Measurements from ENCODE around the gene S100A16.

GRCh38 chr1:153557877-153558276 lies 55.1 kb downstream of the S100A16 start:
- TF ChIP-seq, protein P1, sequence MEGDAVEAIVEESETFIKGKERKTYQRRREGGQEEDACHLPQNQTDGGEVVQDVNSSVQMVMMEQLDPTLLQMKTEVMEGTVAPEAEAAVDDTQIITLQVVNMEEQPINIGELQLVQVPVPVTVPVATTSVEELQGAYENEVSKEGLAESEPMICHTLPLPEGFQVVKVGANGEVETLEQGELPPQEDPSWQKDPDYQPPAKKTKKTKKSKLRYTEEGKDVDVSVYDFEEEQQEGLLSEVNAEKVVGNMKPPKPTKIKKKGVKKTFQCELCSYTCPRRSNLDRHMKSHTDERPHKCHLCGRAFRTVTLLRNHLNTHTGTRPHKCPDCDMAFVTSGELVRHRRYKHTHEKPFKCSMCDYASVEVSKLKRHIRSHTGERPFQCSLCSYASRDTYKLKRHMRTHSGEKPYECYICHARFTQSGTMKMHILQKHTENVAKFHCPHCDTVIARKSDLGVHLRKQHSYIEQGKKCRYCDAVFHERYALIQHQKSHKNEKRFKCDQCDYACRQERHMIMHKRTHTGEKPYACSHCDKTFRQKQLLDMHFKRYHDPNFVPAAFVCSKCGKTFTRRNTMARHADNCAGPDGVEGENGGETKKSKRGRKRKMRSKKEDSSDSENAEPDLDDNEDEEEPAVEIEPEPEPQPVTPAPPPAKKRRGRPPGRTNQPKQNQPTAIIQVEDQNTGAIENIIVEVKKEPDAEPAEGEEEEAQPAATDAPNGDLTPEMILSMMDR (IDR thresholded peaks at IDR 0.05), result no peak
- TF ChIP-seq POLR2A (IDR thresholded peaks at IDR 0.05; ENCODE audit: low read length) (no peak), RNF2 (IDR thresholded peaks at IDR 0.05; ENCODE audit: borderline replicate concordance, low read depth) (no peak), REST (IDR thresholded peaks at IDR 0.05) (no peak), CBX8 (IDR thresholded peaks at IDR 0.05) (no peak), ZFP36 (IDR thresholded peaks at IDR 0.05; ENCODE audit: borderline replicate concordance, partially characterized antibody) (no peak), RARB (CRISPR knock-in tag; IDR thresholded peaks at IDR 0.05) (no peak), KDM1A (IDR thresholded peaks at IDR 0.05; ENCODE audit: low read depth) (no peak), NR3C1 (IDR thresholded peaks at IDR 0.05) (no peak)
- TF ChIP-seq, protein P2, sequence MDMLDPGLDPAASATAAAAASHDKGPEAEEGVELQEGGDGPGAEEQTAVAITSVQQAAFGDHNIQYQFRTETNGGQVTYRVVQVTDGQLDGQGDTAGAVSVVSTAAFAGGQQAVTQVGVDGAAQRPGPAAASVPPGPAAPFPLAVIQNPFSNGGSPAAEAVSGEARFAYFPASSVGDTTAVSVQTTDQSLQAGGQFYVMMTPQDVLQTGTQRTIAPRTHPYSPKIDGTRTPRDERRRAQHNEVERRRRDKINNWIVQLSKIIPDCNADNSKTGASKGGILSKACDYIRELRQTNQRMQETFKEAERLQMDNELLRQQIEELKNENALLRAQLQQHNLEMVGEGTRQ (IDR thresholded peaks at IDR 0.05), result no peak

Measured in A549 (cell line).